Naive thymus-derived CD8-positive, alpha-beta T cell (primary cell): Measurements from ENCODE around the gene USP17L21. TPM values are rescaled to one million over a fixed set of nuclear protein-coding genes. Genes with fewer than 3 reads are reported as not detected.
"Not testable (repeated sequence)": the region's sequence is repeated elsewhere in the genome, so short reads cannot be mapped to it uniquely, and the experiment has no call there.

Experiments used
- ATAC-seq, 2 donors: fragments of 150-1000 bp; cut with Tn5 transposase in 1 of 2; sonication (Bioruptor Pico), chemical (Tn5 transposase) in 1 of 2; 1 replicate in 1 of 2; 2 replicates in 1 of 2; pipeline ENCODE4 v1.10.0; 2021; ENCODE audit warnings: mild to moderate bottlenecking in 2 of 2, moderate library complexity in 2 of 2
- POLR2A ChIA-PET: fragments of 350-600 bp; sonication (Branson Sonifier 250); formaldehyde crosslinking; loops from one replicate; lab custom pipeline; 2021; ENCODE audit warnings: antibody characterized with exemption; lab: Charles Lee
- DNase-seq, 10 donors: peaks; one replicate each; pipeline versions ENCODE4 v3.0.0 to v3.0.0-alpha.2; 2020 to 2022
- H3K27ac Mint-ChIP-seq, 10 donors: one replicate each; pipeline ENCODE4 v1.8.0; 2020 to 2022; ENCODE audit warnings: mild to moderate bottlenecking in 10 of 10, mixed read lengths in 10 of 10, moderate library complexity in 4 of 10, inconsistent platforms in 1 of 10
- H3K27me3 Mint-ChIP-seq, 5 donors: one replicate each; pipeline ENCODE4 v1.8.0; 2021 to 2022; ENCODE audit warnings: mixed read lengths in 5 of 5
- H3K36me3 Mint-ChIP-seq, 3 donors: one replicate each; pipeline ENCODE4 v1.8.0; 2020 to 2022; ENCODE audit warnings: mixed read lengths in 3 of 3, mild to moderate bottlenecking in 2 of 3, inconsistent platforms in 1 of 3
- H3K4me1 Mint-ChIP-seq, 4 donors: one replicate each; pipeline ENCODE4 v1.8.0; 2021 to 2022; ENCODE audit warnings: mixed read lengths in 4 of 4
- H3K4me3 Mint-ChIP-seq, 10 donors: one replicate each; pipeline ENCODE4 v1.8.0; 2020 to 2022; ENCODE audit warnings: mild to moderate bottlenecking in 10 of 10, mixed read lengths in 10 of 10, moderate library complexity in 6 of 10, inconsistent platforms in 1 of 10
- H3K9me3 Mint-ChIP-seq, 9 donors: one replicate each; pipeline ENCODE4 v1.8.0; 2020 to 2022; ENCODE audit warnings: mixed read lengths in 9 of 9, mild to moderate bottlenecking in 3 of 9, inconsistent platforms in 1 of 9, moderate library complexity in 1 of 9
- polyA plus RNA-seq, 3 donors: library from polyadenylated mRNA; unstranded; fragments of 300-500 nt; fragmentation: Illumina TruSeq; gene quantifications; one replicate each; pipeline ENCODE4 v1.2.3, GENCODE V29; 2021
- total RNA-seq, 8 experiments: library from RNA in 2 of 8; stranded (reverse) in 2 of 8; gene quantifications; one replicate each; pipeline ENCODE4 v1.2.3 and lab custom pipeline; 2021 to 2026

Gene USP17L21, protein sequence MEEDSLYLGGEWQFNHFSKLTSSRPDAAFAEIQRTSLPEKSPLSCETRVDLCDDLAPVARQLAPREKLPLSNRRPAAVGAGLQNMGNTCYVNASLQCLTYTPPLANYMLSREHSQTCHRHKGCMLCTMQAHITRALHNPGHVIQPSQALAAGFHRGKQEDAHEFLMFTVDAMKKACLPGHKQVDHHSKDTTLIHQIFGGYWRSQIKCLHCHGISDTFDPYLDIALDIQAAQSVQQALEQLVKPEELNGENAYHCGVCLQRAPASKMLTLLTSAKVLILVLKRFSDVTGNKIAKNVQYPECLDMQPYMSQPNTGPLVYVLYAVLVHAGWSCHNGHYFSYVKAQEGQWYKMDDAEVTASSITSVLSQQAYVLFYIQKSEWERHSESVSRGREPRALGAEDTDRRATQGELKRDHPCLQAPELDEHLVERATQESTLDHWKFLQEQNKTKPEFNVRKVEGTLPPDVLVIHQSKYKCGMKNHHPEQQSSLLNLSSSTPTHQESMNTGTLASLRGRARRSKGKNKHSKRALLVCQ
- total RNA-seq (not detected), polyA plus RNA-seq (not detected), total RNA-seq (lab: John Stamatoyannopoulos, UW) (0 reads per million in 6 experiments)

GRCh38 chr4:9262572-9262971, at the start of gene USP17L21:
USP17L21 (plus strand) TSS chr4:9262872; CDS start chr4:9262872, 0 bp downstream.
- H3K27me3 Mint-ChIP-seq, H3K9me3 Mint-ChIP-seq, DNase-seq, H3K4me1 Mint-ChIP-seq, ATAC-seq, H3K27ac Mint-ChIP-seq, H3K36me3 Mint-ChIP-seq, H3K4me3 Mint-ChIP-seq, POLR2A ChIA-PET: not testable (repeated sequence)

GRCh38 chr4:9214701-9215100, 48.0 kb upstream of the USP17L21 start:
- DNase-seq, POLR2A ChIA-PET, H3K36me3 Mint-ChIP-seq, H3K27me3 Mint-ChIP-seq, ATAC-seq, H3K27ac Mint-ChIP-seq, H3K9me3 Mint-ChIP-seq, H3K4me1 Mint-ChIP-seq, H3K4me3 Mint-ChIP-seq: not testable (repeated sequence)

DNA sequence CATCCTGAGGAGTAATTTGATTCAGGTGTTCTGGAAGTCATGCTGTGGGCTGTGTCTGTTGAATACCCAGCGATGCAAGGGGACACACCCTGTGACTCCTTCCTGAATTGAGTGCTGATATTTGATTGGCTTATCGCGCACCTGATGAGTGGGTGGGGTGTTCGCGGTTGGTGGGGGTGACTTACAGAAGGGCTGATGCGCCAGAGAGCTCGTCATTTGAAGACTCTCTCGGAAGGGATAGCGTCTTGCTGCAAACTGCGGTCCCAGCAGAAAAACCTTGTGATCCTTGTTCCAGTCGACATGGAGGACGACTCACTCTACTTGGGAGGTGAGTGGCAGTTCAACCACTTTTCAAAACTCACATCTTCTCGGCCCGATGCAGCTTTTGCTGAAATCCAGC, 47.6 kb upstream of the USP17L21 start, which contains the start of gene USP17L11:
Gene USP17L11, plus strand, starts transcription at position 301 of the 400 bp plus-strand sequence. Its CDS starts 0 bp downstream, at position 301.
- POLR2A ChIA-PET, H3K4me1 Mint-ChIP-seq, H3K4me3 Mint-ChIP-seq, H3K9me3 Mint-ChIP-seq, H3K27me3 Mint-ChIP-seq, DNase-seq, H3K36me3 Mint-ChIP-seq, ATAC-seq, H3K27ac Mint-ChIP-seq: not testable (repeated sequence)

DNA sequence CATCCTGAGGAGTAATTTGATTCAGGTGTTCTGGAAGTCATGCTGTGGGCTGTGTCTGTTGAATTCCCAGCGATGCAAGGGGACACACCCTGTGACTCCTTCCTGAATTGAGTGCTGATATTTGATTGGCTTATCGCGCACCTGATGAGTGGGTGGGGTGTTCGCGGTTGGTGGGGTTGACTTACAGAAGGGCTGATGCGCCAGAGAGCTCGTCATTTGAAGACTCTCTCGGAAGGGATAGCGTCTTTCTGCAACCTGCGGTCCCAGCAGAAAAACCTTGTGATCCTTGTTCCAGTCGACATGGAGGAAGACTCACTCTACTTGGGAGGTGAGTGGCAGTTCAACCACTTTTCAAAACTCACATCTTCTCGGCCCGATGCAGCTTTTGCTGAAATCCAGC, 42.8 kb upstream of the USP17L21 start, which contains the start of gene USP17L12:
Gene USP17L12, plus strand, starts transcription at position 301 of the 400 bp plus-strand sequence. Its CDS starts 0 bp downstream, at position 301.
- H3K9me3 Mint-ChIP-seq, H3K27ac Mint-ChIP-seq, H3K27me3 Mint-ChIP-seq, DNase-seq, H3K4me3 Mint-ChIP-seq, H3K4me1 Mint-ChIP-seq, ATAC-seq, POLR2A ChIA-PET, H3K36me3 Mint-ChIP-seq: not testable (repeated sequence)

DNA sequence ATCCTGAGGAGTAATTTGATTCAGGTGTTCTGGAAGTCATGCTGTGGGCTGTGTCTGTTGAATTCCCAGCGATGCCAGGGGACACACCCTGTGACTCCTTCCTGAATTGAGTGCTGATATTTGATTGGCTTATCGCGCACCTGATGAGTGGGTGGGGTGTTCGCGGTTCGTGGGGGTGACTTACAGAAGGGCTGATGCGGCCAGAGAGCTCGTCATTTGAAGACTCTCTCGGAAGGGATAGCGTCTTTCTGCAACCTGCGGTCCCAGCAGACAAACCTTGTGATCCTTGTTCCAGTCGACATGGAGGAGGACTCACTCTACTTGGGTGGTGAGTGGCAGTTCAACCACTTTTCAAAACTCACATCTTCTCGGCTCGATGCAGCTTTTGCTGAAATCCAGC, 38.1 kb upstream of the USP17L21 start, which contains the start of gene USP17L13:
Gene USP17L13, plus strand, starts transcription at position 301 of the 400 bp plus-strand sequence. Its CDS starts 0 bp downstream, at position 301.
- ATAC-seq, H3K4me3 Mint-ChIP-seq, H3K36me3 Mint-ChIP-seq, H3K27ac Mint-ChIP-seq, H3K4me1 Mint-ChIP-seq, H3K27me3 Mint-ChIP-seq, POLR2A ChIA-PET, DNase-seq, H3K9me3 Mint-ChIP-seq: not testable (repeated sequence)

- H3K4me1 Mint-ChIP-seq, H3K27ac Mint-ChIP-seq, POLR2A ChIA-PET, ATAC-seq, H3K36me3 Mint-ChIP-seq, H3K4me3 Mint-ChIP-seq, H3K27me3 Mint-ChIP-seq, H3K9me3 Mint-ChIP-seq: not testable (repeated sequence)
- DNase-seq, result peak in 1 of 10 donors; percentile 48
Observed at GRCh38 chr4:9230249-9230648, 32.4 kb upstream of the USP17L21 start.

GRCh38 chr4:9234085-9234484, 28.6 kb upstream of the USP17L21 start, which contains the start of gene USP17L15:
USP17L15 (plus strand) TSS chr4:9234385; CDS start chr4:9234385, 0 bp downstream.
- H3K27ac Mint-ChIP-seq, DNase-seq, H3K9me3 Mint-ChIP-seq, H3K4me1 Mint-ChIP-seq, H3K36me3 Mint-ChIP-seq, POLR2A ChIA-PET, H3K27me3 Mint-ChIP-seq, H3K4me3 Mint-ChIP-seq, ATAC-seq: not testable (repeated sequence)

- ATAC-seq, H3K27me3 Mint-ChIP-seq, DNase-seq, H3K9me3 Mint-ChIP-seq, H3K36me3 Mint-ChIP-seq, H3K4me1 Mint-ChIP-seq, H3K27ac Mint-ChIP-seq, H3K4me3 Mint-ChIP-seq, POLR2A ChIA-PET: not testable (repeated sequence)
Observed at GRCh38 chr4:9238461-9238860, 24.2 kb upstream of the USP17L21 start.

DNA sequence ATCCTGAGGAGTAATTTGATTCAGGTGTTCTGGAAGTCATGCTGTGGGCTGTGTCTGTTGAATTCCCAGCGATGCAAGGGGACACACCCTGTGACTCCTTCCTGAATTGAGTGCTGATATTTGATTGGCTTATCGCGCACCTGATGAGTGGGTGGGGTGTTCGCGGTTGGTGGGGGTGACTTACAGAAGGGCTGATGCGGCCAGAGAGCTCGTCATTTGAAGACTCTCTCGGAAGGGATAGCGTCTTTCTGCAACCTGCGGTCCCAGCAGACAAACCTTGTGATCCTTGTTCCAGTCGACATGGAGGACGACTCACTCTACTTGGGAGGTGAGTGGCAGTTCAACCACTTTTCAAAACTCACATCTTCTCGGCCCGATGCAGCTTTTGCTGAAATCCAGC, 19.1 kb upstream of the USP17L21 start, which contains the start of gene USP17L17:
Gene USP17L17, plus strand, starts transcription at position 301 of the 400 bp plus-strand sequence. Its CDS starts 0 bp downstream, at position 301.
- H3K27ac Mint-ChIP-seq, ATAC-seq, H3K4me1 Mint-ChIP-seq, H3K4me3 Mint-ChIP-seq, H3K36me3 Mint-ChIP-seq, H3K27me3 Mint-ChIP-seq, POLR2A ChIA-PET, DNase-seq, H3K9me3 Mint-ChIP-seq: not testable (repeated sequence)

GRCh38 chr4:9247953-9248680, 14.6 kb upstream of the USP17L21 start, which contains the start of gene USP17L18:
USP17L18 (plus strand) TSS chr4:9248630; CDS start chr4:9248630, 0 bp downstream.
- H3K4me3 Mint-ChIP-seq, H3K27me3 Mint-ChIP-seq, H3K4me1 Mint-ChIP-seq, ATAC-seq, H3K9me3 Mint-ChIP-seq, H3K27ac Mint-ChIP-seq, H3K36me3 Mint-ChIP-seq, POLR2A ChIA-PET: not testable (repeated sequence)
- peak in 1 of 10 donors; percentile 62 for DNase-seq

DNA sequence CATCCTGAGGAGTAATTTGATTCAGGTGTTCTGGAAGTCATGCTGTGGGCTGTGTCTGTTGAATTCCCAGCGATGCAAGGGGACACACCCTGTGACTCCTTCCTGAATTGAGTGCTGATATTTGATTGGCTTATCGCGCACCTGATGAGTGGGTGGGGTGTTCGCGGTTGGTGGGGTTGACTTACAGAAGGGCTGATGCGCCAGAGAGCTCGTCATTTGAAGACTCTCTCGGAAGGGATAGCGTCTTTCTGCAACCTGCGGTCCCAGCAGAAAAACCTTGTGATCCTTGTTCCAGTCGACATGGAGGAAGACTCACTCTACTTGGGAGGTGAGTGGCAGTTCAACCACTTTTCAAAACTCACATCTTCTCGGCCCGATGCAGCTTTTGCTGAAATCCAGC, 9.6 kb upstream of the USP17L21 start, which contains the start of gene USP17L19:
Gene USP17L19, plus strand, starts transcription at position 301 of the 400 bp plus-strand sequence. Its CDS starts 0 bp downstream, at position 301.
- POLR2A ChIA-PET, DNase-seq, H3K36me3 Mint-ChIP-seq, H3K27ac Mint-ChIP-seq, H3K27me3 Mint-ChIP-seq, ATAC-seq, H3K4me1 Mint-ChIP-seq, H3K9me3 Mint-ChIP-seq, H3K4me3 Mint-ChIP-seq: not testable (repeated sequence)

DNA sequence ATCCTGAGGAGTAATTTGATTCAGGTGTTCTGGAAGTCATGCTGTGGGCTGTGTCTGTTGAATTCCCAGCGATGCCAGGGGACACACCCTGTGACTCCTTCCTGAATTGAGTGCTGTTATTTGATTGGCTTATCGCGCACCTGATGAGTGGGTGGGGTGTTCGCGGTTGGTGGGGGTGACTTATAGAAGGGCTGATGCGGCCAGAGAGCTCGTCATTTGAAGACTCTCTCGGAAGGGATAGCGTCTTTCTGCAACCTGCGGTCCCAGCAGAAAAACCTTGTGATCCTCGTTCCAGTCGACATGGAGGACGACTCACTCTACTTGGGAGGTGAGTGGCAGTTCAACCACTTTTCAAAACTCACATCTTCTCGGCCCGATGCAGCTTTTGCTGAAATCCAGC, 4.8 kb upstream of the USP17L21 start, which contains the start of gene USP17L20:
Gene USP17L20, plus strand, starts transcription at position 301 of the 400 bp plus-strand sequence. Its CDS starts 0 bp downstream, at position 301.
- ATAC-seq, H3K4me1 Mint-ChIP-seq, H3K27me3 Mint-ChIP-seq, POLR2A ChIA-PET, H3K4me3 Mint-ChIP-seq, H3K9me3 Mint-ChIP-seq, H3K36me3 Mint-ChIP-seq, DNase-seq, H3K27ac Mint-ChIP-seq: not testable (repeated sequence)
